ENCODE results near the gene MAP1B.
"Not testable (repeated sequence)": the region's sequence is repeated elsewhere in the genome, so short reads cannot be mapped to it uniquely, and the experiment has no call there.

MAP1B gene

GRCh38 chr5:72163349-72163983 is 56.2 kb downstream of the MAP1B start:
- H3K4me1 ChIP-seq = peaks cover 38% of the 10 kb centered on the region
- H3K9me3 ChIP-seq = no peaks in the 10 kb centered on the region
- H3K27me3 ChIP-seq (ENCODE audit: low read depth) = no peaks in the 10 kb centered on the region
- peaks cover 6% of the 10 kb centered on the region; the same call in 1 of the 2 replicates for H3K36me3 ChIP-seq (replicated peaks)
- DNase-seq (ENCODE audit: low spot score in 2 of 2) = no peak
- H3K4me3 ChIP-seq = no peak overlapping the region
- in situ Hi-C loops (cut with MboI; ENCODE audit: low sequenced_read_pairs) = no loop called here

- Histone ChIP-seq H3K36me3 (replicated peaks) (peaks cover 6% of the 10 kb centered on the region; the same call in 1 of the 2 replicates), H3K4me1 (peaks cover 43% of the 10 kb centered on the region), H3K27me3 (ENCODE audit: low read depth) (no peaks in the 10 kb centered on the region), H3K9me3 (no peaks in the 10 kb centered on the region), H3K4me3 (no peak overlapping the region)
- peak; percentile 89 to 96 for DNase-seq (ENCODE audit: low spot score in 2 of 2)
- in situ Hi-C loops (cut with MboI; ENCODE audit: low sequenced_read_pairs) = no loop called here
These were observed 59.0 kb downstream of the MAP1B start for GRCh38 chr5:72166070-72166979.

- no peaks in the 10 kb centered on the region for H3K27me3 ChIP-seq (ENCODE audit: low read depth)
- in situ Hi-C loops (cut with MboI; ENCODE audit: low sequenced_read_pairs) = no loop called here
- no peak overlapping the region for H3K4me3 ChIP-seq
- peaks cover 6% of the 10 kb centered on the region; the same call in 1 of the 2 replicates for H3K36me3 ChIP-seq (replicated peaks)
- H3K9me3 ChIP-seq = no peaks in the 10 kb centered on the region
- no peak for DNase-seq (ENCODE audit: low spot score in 2 of 2)
- peaks cover 43% of the 10 kb centered on the region for H3K4me1 ChIP-seq
These were observed 60.0 kb downstream of the MAP1B start for GRCh38 chr5:72167257-72167656.

GRCh38 chr5:72167804-72168203 is 60.5 kb downstream of the MAP1B start:
- H3K36me3 ChIP-seq (replicated peaks) = peaks cover 6% of the 10 kb centered on the region; the same call in 1 of the 2 replicates
- in situ Hi-C loops (cut with MboI; ENCODE audit: low sequenced_read_pairs) = no loop called here
- peaks cover 43% of the 10 kb centered on the region for H3K4me1 ChIP-seq
- H3K4me3 ChIP-seq = no peak overlapping the region
- DNase-seq (ENCODE audit: low spot score in 2 of 2) = no peak
- no peaks in the 10 kb centered on the region for H3K9me3 ChIP-seq
- no peaks in the 10 kb centered on the region for H3K27me3 ChIP-seq (ENCODE audit: low read depth)

- DNase-seq (ENCODE audit: low spot score in 2 of 2) = no peak
- H3K4me3 ChIP-seq = no peak overlapping the region
- no peaks in the 10 kb centered on the region for H3K9me3 ChIP-seq
- no peaks in the 10 kb centered on the region for H3K27me3 ChIP-seq (ENCODE audit: low read depth)
- peaks cover 12% of the 10 kb centered on the region; the same call in 1 of the 2 replicates for H3K36me3 ChIP-seq (replicated peaks)
- peaks cover 45% of the 10 kb centered on the region for H3K4me1 ChIP-seq
- in situ Hi-C loops (cut with MboI; ENCODE audit: low sequenced_read_pairs) = no loop called here
These were observed 62.8 kb downstream of the MAP1B start for GRCh38 chr5:72170101-72170500.

GRCh38 chr5:72171181-72171580 is 63.9 kb downstream of the MAP1B start:
- in situ Hi-C loops (cut with MboI; ENCODE audit: low sequenced_read_pairs); DNase-seq (ENCODE audit: low spot score in 2 of 2): not testable (repeated sequence)

GRCh38 chr5:72171667-72172066 is 64.4 kb downstream of the MAP1B start:
- no peak for DNase-seq (ENCODE audit: low spot score in 2 of 2)
- peaks cover 16% of the 10 kb centered on the region; the same call in 1 of the 2 replicates for H3K36me3 ChIP-seq (replicated peaks)
- in situ Hi-C loops (cut with MboI; ENCODE audit: low sequenced_read_pairs) = no loop called here
- no peaks in the 10 kb centered on the region for H3K9me3 ChIP-seq
- peaks cover 34% of the 10 kb centered on the region for H3K4me1 ChIP-seq
- H3K27me3 ChIP-seq (ENCODE audit: low read depth) = no peaks in the 10 kb centered on the region
- H3K4me3 ChIP-seq = no peak overlapping the region

More at GRCh38 chr5:72171181-72171580, 63.9 kb downstream of the MAP1B start:
- H3K27me3 ChIP-seq (ENCODE audit: low read depth); H3K4me3 ChIP-seq; H3K9me3 ChIP-seq: not testable (repeated sequence)
- peaks cover 13% of the 10 kb centered on the region; the same call in 1 of the 2 replicates for H3K36me3 ChIP-seq (replicated peaks)
- H3K4me1 ChIP-seq = peaks cover 38% of the 10 kb centered on the region

- Histone ChIP-seq H3K27me3 (ENCODE audit: low read depth) (no peaks in the 10 kb centered on the region), H3K36me3 (replicated peaks) (peaks cover 9% of the 10 kb centered on the region; the same call in 1 of the 2 replicates), H3K9me3 (no peaks in the 10 kb centered on the region), H3K4me3 (no peak overlapping the region), H3K4me1 (peaks cover 23% of the 10 kb centered on the region)
- in situ Hi-C loops (cut with MboI; ENCODE audit: low sequenced_read_pairs) = no loop called here
- no peak for DNase-seq (ENCODE audit: low spot score in 2 of 2)
These were observed 65.5 kb downstream of the MAP1B start for GRCh38 chr5:72172786-72173185.

- H3K36me3 ChIP-seq (replicated peaks) = 0 out of 2 replicates have a peak, but pooled peaks cover 9% of the 10 kb centered on the region
- in situ Hi-C loops (cut with MboI; ENCODE audit: low sequenced_read_pairs) = no loop called here
- no peak for DNase-seq (ENCODE audit: low spot score in 2 of 2)
These were observed 70.3 kb downstream of the MAP1B start for GRCh38 chr5:72177538-72177937.

GRCh38 chr5:72179028-72179815 is 71.9 kb downstream of the MAP1B start:
- peak; percentile 46 to 66 for DNase-seq (ENCODE audit: low spot score in 2 of 2)
- Histone ChIP-seq H3K36me3 (replicated peaks) (peaks cover 14% of the 10 kb centered on the region), H3K4me1 (peaks cover 36% of the 10 kb centered on the region), H3K4me3 (no peak overlapping the region), H3K27me3 (ENCODE audit: low read depth) (no peaks in the 10 kb centered on the region), H3K9me3 (no peaks in the 10 kb centered on the region)
- in situ Hi-C loops (cut with MboI; ENCODE audit: low sequenced_read_pairs) = no loop called here

More at GRCh38 chr5:72177538-72177937, 70.3 kb downstream of the MAP1B start:
- no peaks in the 10 kb centered on the region for H3K9me3 ChIP-seq
- no peaks in the 10 kb centered on the region for H3K27me3 ChIP-seq (ENCODE audit: low read depth)
- H3K4me1 ChIP-seq = peaks cover 24% of the 10 kb centered on the region
- no peak overlapping the region for H3K4me3 ChIP-seq

- H3K4me3 ChIP-seq = no peak overlapping the region
- DNase-seq (ENCODE audit: low spot score in 2 of 2) = no peak
- no peaks in the 10 kb centered on the region for H3K27me3 ChIP-seq (ENCODE audit: low read depth)
- H3K36me3 ChIP-seq (replicated peaks) = peaks cover 21% of the 10 kb centered on the region
- in situ Hi-C loops (cut with MboI; ENCODE audit: low sequenced_read_pairs) = no loop called here
- H3K9me3 ChIP-seq = no peaks in the 10 kb centered on the region
- peaks cover 36% of the 10 kb centered on the region for H3K4me1 ChIP-seq
These were observed 72.7 kb downstream of the MAP1B start for GRCh38 chr5:72179816-72180440.

- no peaks in the 10 kb centered on the region for H3K27me3 ChIP-seq (ENCODE audit: low read depth)
- peaks cover 28% of the 10 kb centered on the region for H3K36me3 ChIP-seq (replicated peaks)
- in situ Hi-C loops (cut with MboI; ENCODE audit: low sequenced_read_pairs) = no loop called here
- no peak for DNase-seq (ENCODE audit: low spot score in 2 of 2)
- H3K9me3 ChIP-seq = no peaks in the 10 kb centered on the region
- peaks cover 36% of the 10 kb centered on the region for H3K4me1 ChIP-seq
- H3K4me3 ChIP-seq = no peak overlapping the region
These were observed 73.7 kb downstream of the MAP1B start for GRCh38 chr5:72180925-72181324.

- no peak for DNase-seq (ENCODE audit: low spot score in 2 of 2)
- in situ Hi-C loops (cut with MboI; ENCODE audit: low sequenced_read_pairs) = no loop called here
- peaks cover 42% of the 10 kb centered on the region for H3K36me3 ChIP-seq (replicated peaks)
- no peaks in the 10 kb centered on the region for H3K27me3 ChIP-seq (ENCODE audit: low read depth)
- H3K4me1 ChIP-seq = peaks cover 36% of the 10 kb centered on the region
- no peaks in the 10 kb centered on the region for H3K9me3 ChIP-seq
- no peak overlapping the region for H3K4me3 ChIP-seq
These were observed 75.4 kb downstream of the MAP1B start for GRCh38 chr5:72182686-72183085.

Data from HAP-1 (cell line).